ENCODE results near the gene KLHL30. TPM values are rescaled to one million over a fixed set of nuclear protein-coding genes. Genes with fewer than 3 reads are reported as not detected.
A peak's percentile ranks its signal among the peaks of the same experiment; 100 is the strongest.

KLHL30 gene
- total RNA-seq, 4 donors from 2014 or later: 0.20 to 0.67 (median 0.38) TPM

DNA sequence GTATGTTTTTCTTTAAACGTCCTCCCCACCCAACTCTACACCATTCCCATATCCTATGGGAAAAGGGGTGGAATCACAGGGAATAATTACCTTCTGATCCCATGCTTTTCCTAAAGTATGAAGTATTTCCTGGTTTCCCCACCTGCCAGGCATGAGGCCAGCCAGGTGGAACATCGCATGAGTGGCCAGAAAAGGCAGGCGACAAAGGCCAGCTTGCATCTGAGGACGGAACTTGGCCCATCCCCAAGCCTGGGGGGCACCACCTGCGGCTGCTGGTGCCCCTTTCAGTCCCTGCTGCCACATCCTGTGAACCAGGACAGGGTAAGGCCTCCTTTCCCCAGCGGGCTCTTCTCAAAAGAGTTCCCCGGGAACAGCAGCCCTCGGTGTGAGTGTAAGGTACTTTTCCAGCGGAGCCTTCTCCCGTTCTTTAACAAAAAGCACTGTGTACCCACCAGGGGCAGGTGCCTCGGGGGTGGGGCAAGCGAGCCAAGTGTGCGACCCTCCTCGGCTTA lies 19.1 kb downstream of the KLHL30 start:
- Histone ChIP-seq H3K27me3 (no peaks in the 10 kb centered on the region), H3K4me3 (replicated peaks in 1 of 3) (no peak overlapping the region), H3K9me3 (no peaks in the 10 kb centered on the region), H3K36me3 (no peaks in the 10 kb centered on the region), H3K27ac (no peak overlapping the region), H3K4me1 (peaks cover 11 to 36% of the 10 kb centered on the region in 2 donors)
- DNase-seq: peak; percentile 28 to 52
- no peak for TF ChIP-seq POLR2A (IDR thresholded peaks at IDR 0.05)
- intact Hi-C loops (cut with DNase I): no loop called here
- 49 to 52% methylated on average over 13 to 14 of the region's 14 CpGs for WGBS, 2 donors

GRCh38 chr2:238158018-238158508 lies 19.6 kb downstream of the KLHL30 start:
- Histone ChIP-seq H3K4me1 (peaks cover 16 to 41% of the 10 kb centered on the region in 2 donors), H3K4me3 (replicated peaks in 1 of 3) (no peak overlapping the region), H3K27ac (no peak overlapping the region), H3K36me3 (no peaks in the 10 kb centered on the region), H3K27me3 (no peaks in the 10 kb centered on the region), H3K9me3 (no peaks in the 10 kb centered on the region)
- TF ChIP-seq, protein P1, sequence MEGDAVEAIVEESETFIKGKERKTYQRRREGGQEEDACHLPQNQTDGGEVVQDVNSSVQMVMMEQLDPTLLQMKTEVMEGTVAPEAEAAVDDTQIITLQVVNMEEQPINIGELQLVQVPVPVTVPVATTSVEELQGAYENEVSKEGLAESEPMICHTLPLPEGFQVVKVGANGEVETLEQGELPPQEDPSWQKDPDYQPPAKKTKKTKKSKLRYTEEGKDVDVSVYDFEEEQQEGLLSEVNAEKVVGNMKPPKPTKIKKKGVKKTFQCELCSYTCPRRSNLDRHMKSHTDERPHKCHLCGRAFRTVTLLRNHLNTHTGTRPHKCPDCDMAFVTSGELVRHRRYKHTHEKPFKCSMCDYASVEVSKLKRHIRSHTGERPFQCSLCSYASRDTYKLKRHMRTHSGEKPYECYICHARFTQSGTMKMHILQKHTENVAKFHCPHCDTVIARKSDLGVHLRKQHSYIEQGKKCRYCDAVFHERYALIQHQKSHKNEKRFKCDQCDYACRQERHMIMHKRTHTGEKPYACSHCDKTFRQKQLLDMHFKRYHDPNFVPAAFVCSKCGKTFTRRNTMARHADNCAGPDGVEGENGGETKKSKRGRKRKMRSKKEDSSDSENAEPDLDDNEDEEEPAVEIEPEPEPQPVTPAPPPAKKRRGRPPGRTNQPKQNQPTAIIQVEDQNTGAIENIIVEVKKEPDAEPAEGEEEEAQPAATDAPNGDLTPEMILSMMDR (IDR thresholded peaks at IDR 0.05): no peak
- no peak for TF ChIP-seq POLR2A (IDR thresholded peaks at IDR 0.05)
- no peak for DNase-seq
- intact Hi-C loops (cut with DNase I): no loop called here
- WGBS, 2 donors: 53 to 58% methylated on average over 16 of the region's 21 CpGs

DNA sequence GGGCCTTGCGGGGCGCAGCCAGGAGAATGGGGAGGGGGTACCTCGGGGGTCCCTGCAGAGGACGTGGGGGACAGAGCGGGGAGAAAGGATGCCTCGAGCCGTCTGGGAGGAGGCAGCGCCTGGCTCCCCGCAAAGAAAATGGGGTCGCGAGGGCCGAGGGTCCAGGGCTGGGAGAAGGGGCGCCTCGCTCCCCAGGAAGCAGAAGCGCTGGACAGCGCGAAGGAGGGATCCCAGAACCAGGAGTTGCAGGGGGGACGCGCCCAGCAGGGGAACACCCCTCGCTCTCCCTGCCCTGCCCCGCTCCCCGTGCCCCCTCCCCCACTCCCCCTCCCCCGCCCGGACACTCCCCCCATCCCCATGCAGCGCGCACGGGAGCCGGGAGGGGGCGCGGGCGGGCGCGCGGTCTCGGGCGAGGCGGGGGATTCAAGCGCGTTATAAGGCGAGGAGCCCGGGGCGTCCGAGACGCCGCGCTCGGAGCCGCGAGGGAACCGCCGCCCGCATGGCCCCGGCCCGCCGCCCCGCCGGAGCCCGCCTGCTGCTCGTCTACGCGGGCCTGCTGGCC lies 20.1 kb downstream of the KLHL30 start, which contains the start of gene ERFE:
Gene ERFE (plus strand): TSS at position 462 of the 562 bp plus-strand sequence. CDS start 38 bp downstream, at position 500.
- no peak for TF ChIP-seq POLR2A (IDR thresholded peaks at IDR 0.05)
- TF ChIP-seq, protein P1 (IDR thresholded peaks at IDR 0.05): peak in 2 of 6 experiments; percentile 21 to 63
- Histone ChIP-seq H3K4me3 (replicated peaks in 1 of 3) (peak within 1 kb of the TSS in 1 of 3 donors; percentile 17), H3K4me1 (peaks cover 20 to 46% of the 10 kb centered on the region in 2 donors), H3K27ac (no peak within 1 kb of the TSS), H3K9me3 (no peaks in the 10 kb centered on the region), H3K36me3 (no peaks in the 10 kb centered on the region), H3K27me3 (no peaks in the 10 kb centered on the region)
- peak; percentile 35 to 49 for DNase-seq
- intact Hi-C loops (cut with DNase I): no loop called here
- 42 to 46% methylated on average over 16 to 17 of the region's 61 CpGs for WGBS, 2 donors

- Histone ChIP-seq H3K4me3 (replicated peaks in 1 of 3) (peak overlapping the region in 1 of 3 donors; percentile 17), H3K27ac (no peak overlapping the region), H3K4me1 (peaks cover 20 to 52% of the 10 kb centered on the region in 2 donors), H3K9me3 (no peaks in the 10 kb centered on the region), H3K27me3 (no peaks in the 10 kb centered on the region), H3K36me3 (no peaks in the 10 kb centered on the region)
- no peak for DNase-seq
- TF ChIP-seq, protein P1 (IDR thresholded peaks at IDR 0.05): no peak
- no peak for TF ChIP-seq POLR2A (IDR thresholded peaks at IDR 0.05)
- WGBS, 2 donors: 8 to 16% methylated on average over 10 to 21 of the region's 52 CpGs
- intact Hi-C loops (cut with DNase I): no loop called here
These were observed 20.6 kb downstream of the KLHL30 start for GRCh38 chr2:238159071-238159539.

DNA sequence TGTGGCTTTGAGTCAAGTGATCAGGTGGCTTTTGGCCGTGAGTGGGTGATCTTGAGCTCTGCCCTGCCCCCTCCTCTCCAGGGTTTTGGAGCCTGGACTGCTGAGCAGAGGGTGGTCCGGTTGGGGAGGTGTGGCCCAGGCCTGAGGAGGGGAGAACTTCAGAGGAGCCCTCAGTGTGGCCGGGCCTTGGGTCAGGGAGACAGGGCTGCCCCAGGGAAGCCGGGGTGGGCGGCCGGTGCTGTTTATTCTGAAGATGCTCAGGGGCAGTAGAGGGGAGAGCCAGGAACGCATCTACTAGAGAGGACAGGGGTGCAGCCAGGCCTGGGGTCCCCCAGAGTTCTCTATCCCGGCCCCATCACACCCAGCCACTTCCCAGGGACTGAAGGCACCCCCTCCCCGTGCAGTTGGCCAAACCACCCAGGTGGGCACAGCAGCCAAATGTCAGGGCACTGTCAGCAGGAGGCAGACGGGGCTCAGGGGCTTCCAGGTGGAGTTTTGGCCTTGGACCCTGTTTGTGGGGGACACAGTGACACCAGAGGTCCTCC lies 21.3 kb downstream of the KLHL30 start:
- intact Hi-C loops (cut with DNase I): no loop called here
- H3K27ac ChIP-seq: no peak overlapping the region
- DNase-seq: no peak
- TF ChIP-seq, protein P1 (IDR thresholded peaks at IDR 0.05): no peak
- TF ChIP-seq POLR2A (IDR thresholded peaks at IDR 0.05): no peak
- no peak overlapping the region for H3K4me3 ChIP-seq (replicated peaks in 1 of 3)
- 71 to 76% methylated on average over 8 to 9 of the region's 10 CpGs for WGBS, 2 donors
- no peaks in the 10 kb centered on the region for H3K9me3 ChIP-seq
- no peaks in the 10 kb centered on the region for H3K27me3 ChIP-seq
- H3K4me1 ChIP-seq: peaks cover 20 to 58% of the 10 kb centered on the region in 2 donors
- H3K36me3 ChIP-seq: no peaks in the 10 kb centered on the region
